ENCODE data around the gene ZNF516. TPM values are rescaled to one million over a fixed set of nuclear protein-coding genes. Genes with fewer than 3 reads are reported as not detected.

The ZNF516 gene
- total and polyA plus RNA-seq, 2 experiments from 2014 or later = 17.0 to 78.6 TPM

- no peaks in the 10 kb centered on the region for H3K4me1 ChIP-seq (ENCODE audit: low read depth)
- no peak for TF ChIP-seq CTCF (IDR thresholded peaks at IDR 0.05; ENCODE audit: low read depth, low read length)
- no peak for DNase-seq (ENCODE audit: low read depth in 1 of 2, low spot score in 1 of 2)
- peaks cover under 1% of the 10 kb centered on the region for H3K36me3 ChIP-seq
- H3K4me3 ChIP-seq = no peak overlapping the region
- no peak overlapping the region for H3K27ac ChIP-seq
- H3K27me3 ChIP-seq = no peaks in the 10 kb centered on the region
- no peaks in the 10 kb centered on the region for H3K9me3 ChIP-seq (ENCODE audit: low read depth)
Measured at GRCh38 chr18:76384861-76385680, 110.0 kb downstream of the ZNF516 start.

- TF ChIP-seq CTCF (IDR thresholded peaks at IDR 0.05; ENCODE audit: low read depth, low read length) = no peak
- Histone ChIP-seq H3K4me3 (no peak overlapping the region), H3K27ac (no peak overlapping the region), H3K4me1 (ENCODE audit: low read depth) (no peaks in the 10 kb centered on the region), H3K9me3 (ENCODE audit: low read depth) (no peaks in the 10 kb centered on the region), H3K36me3 (peaks cover 8% of the 10 kb centered on the region), H3K27me3 (no peaks in the 10 kb centered on the region)
- no peak for DNase-seq (ENCODE audit: low read depth in 1 of 2, low spot score in 1 of 2)
Measured at GRCh38 chr18:76384114-76384790, 110.8 kb downstream of the ZNF516 start.

- H3K9me3 ChIP-seq (ENCODE audit: low read depth) = no peaks in the 10 kb centered on the region
- DNase-seq (ENCODE audit: low read depth in 1 of 2, low spot score in 1 of 2) = no peak
- H3K27ac ChIP-seq = no peak overlapping the region
- no peaks in the 10 kb centered on the region for H3K4me1 ChIP-seq (ENCODE audit: low read depth)
- no peaks in the 10 kb centered on the region for H3K27me3 ChIP-seq
- H3K36me3 ChIP-seq = peaks cover 10% of the 10 kb centered on the region
- H3K4me3 ChIP-seq = no peak overlapping the region
- no peak for TF ChIP-seq CTCF (IDR thresholded peaks at IDR 0.05; ENCODE audit: low read depth, low read length)
Measured at GRCh38 chr18:76383636-76384035, 111.4 kb downstream of the ZNF516 start.

- no peaks in the 10 kb centered on the region for H3K27me3 ChIP-seq
- H3K9me3 ChIP-seq (ENCODE audit: low read depth) = no peaks in the 10 kb centered on the region
- DNase-seq (ENCODE audit: low read depth in 1 of 2, low spot score in 1 of 2) = no peak
- H3K27ac ChIP-seq = no peak overlapping the region
- H3K36me3 ChIP-seq = peaks cover 15% of the 10 kb centered on the region
- no peaks in the 10 kb centered on the region for H3K4me1 ChIP-seq (ENCODE audit: low read depth)
- TF ChIP-seq CTCF (IDR thresholded peaks at IDR 0.05; ENCODE audit: low read depth, low read length) = no peak
- H3K4me3 ChIP-seq = no peak overlapping the region
Measured at GRCh38 chr18:76382275-76382674, 112.8 kb downstream of the ZNF516 start.

DNA sequence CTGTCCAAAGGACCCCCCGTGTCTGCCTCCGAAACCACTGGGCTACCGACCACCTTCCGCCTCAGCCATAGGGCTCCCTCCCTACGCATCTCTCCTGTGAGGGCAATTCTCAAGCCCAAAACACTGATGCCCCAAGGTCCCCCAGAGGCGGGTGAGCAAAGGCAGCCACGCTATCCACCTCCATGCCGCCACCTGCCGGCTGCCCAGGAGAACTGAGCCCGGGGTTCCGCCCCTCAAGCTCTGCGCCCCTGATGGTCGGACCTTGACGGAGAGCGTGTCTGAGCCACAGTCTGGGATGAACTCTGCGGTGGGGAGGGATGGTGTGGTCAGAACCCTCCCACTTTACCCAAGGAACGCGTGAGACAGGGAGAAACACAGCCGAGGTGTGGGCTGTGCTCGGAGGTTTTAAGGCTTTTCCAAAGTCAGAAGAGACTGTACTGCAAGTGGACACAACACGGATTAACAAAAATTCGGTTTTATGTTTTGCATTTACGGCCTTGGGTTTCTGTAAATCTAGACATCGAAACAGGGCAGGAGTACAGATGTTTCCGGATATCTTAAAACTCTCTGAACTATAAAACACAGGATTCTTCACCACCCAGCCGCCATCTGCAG is 114.1 kb downstream of the ZNF516 start:
- Histone ChIP-seq H3K4me3 (no peak overlapping the region), H3K36me3 (peaks cover 15% of the 10 kb centered on the region), H3K9me3 (ENCODE audit: low read depth) (no peaks in the 10 kb centered on the region), H3K27me3 (no peaks in the 10 kb centered on the region), H3K4me1 (ENCODE audit: low read depth) (no peaks in the 10 kb centered on the region), H3K27ac (no peak overlapping the region)
- peak; percentile 61 for TF ChIP-seq CTCF (IDR thresholded peaks at IDR 0.05; ENCODE audit: low read depth, low read length)
- peak in 1 of 2 donors; percentile 57 for DNase-seq (ENCODE audit: low read depth in 1 of 2, low spot score in 1 of 2)
